AG09309 (cell line): ENCODE results near the gene JPH3.
"Not testable (repeated sequence)": the region's sequence is repeated elsewhere in the genome, so short reads cannot be mapped to it uniquely, and the experiment has no call there.

ENCODE experiments used
- DNase-seq: peaks from one replicate; pipeline ENCODE4 v3.0.0-alpha.2; 2010; ENCODE audit warnings: low read depth
- H3K4me3 ChIP-seq: 2 replicates; pipeline ENCODE4 v1.5.1; 2011; ENCODE audit warnings: mild to moderate bottlenecking, low read depth, low read length, moderate library complexity; ENCODE audit not compliant: control insufficient read depth
- CTCF ChIP-seq: IDR thresholded peaks from 2 replicates; pipeline ENCODE4 v1.5.1; 2011; ENCODE audit warnings: mild to moderate bottlenecking, low read depth, low read length, inconsistent platforms; ENCODE audit not compliant: insufficient read depth, control insufficient read depth; ENCODE audit errors: missing control alignments

The JPH3 gene

GRCh38 chr16:87709677-87710076, 107.4 kb downstream of the JPH3 start:
- H3K4me3 ChIP-seq = no peak overlapping the region
- DNase-seq = no peak
- no peak for TF ChIP-seq CTCF

- TF ChIP-seq CTCF = no peak
- no peak for DNase-seq
- no peak overlapping the region for H3K4me3 ChIP-seq
These were observed 108.6 kb downstream of the JPH3 start for GRCh38 chr16:87710887-87711286.

- H3K4me3 ChIP-seq = no peak overlapping the region
- DNase-seq = no peak
- no peak for TF ChIP-seq CTCF
These were observed 110.0 kb downstream of the JPH3 start for GRCh38 chr16:87712184-87712762.

GRCh38 chr16:87713451-87714229, 111.3 kb downstream of the JPH3 start:
- no peak for TF ChIP-seq CTCF
- DNase-seq = no peak
- no peak overlapping the region for H3K4me3 ChIP-seq

GRCh38 chr16:87715231-87715630, 112.9 kb downstream of the JPH3 start:
- DNase-seq = no peak
- TF ChIP-seq CTCF = no peak
- no peak overlapping the region for H3K4me3 ChIP-seq

- no peak for TF ChIP-seq CTCF
- no peak for DNase-seq
- no peak overlapping the region for H3K4me3 ChIP-seq
These were observed 113.3 kb downstream of the JPH3 start for GRCh38 chr16:87715658-87716057.

- not testable (repeated sequence) for H3K4me3 ChIP-seq, DNase-seq
These were observed 116.5 kb downstream of the JPH3 start for GRCh38 chr16:87718831-87719230.
